Right lobe of liver (tissue), 6 donors: ENCODE measurements around the gene KLHL22. TPM values are rescaled to one million over a fixed set of nuclear protein-coding genes. Genes with fewer than 3 reads are reported as not detected.

Source experiments
- ATAC-seq, 4 donors: fragments of 200-7000 bp; cut with Tn5 transposase; one replicate each; pipeline ENCODE4 v1.9.1; 2020; ENCODE audit warnings: mild to moderate bottlenecking in 4 of 4, moderate library complexity in 4 of 4
- DNase-seq, 3 donors: peaks; one replicate each; pipeline ENCODE4 v3.0.0-alpha.2; 2020
- H3K27ac ChIP-seq, 3 donors: fragments of 200-600 bp; one replicate each; pipeline ENCODE4 v1.8.0; 2022
- H3K27me3 ChIP-seq, 2 donors: fragments of 200-600 bp; one replicate each; pipeline ENCODE4 v1.8.0; 2022
- H3K36me3 ChIP-seq, 4 donors: fragments of 200-600 bp; sonication (generic) in 1 of 4; one replicate each; pipeline versions ENCODE4 v1.5.1 to v1.8.0; 2017 to 2022; ENCODE audit warnings: control low read depth in 1 of 4
- H3K4me1 ChIP-seq, 4 donors: fragments of 200-600 bp; sonication (generic) in 1 of 4; one replicate each; pipeline versions ENCODE4 v1.5.1 to v1.8.0; 2017 to 2022; ENCODE audit warnings: control low read depth in 1 of 4
- H3K4me3 ChIP-seq, 3 donors: fragments of 200-600 bp; one replicate each; pipeline ENCODE4 v1.8.0; 2022
- H3K9me3 ChIP-seq, 4 donors: fragments of 200-600 bp; sonication (generic) in 1 of 4; one replicate each; pipeline versions ENCODE4 v1.5.1 to v1.8.0; 2017 to 2022; ENCODE audit warnings: control low read depth in 1 of 4
- CTCF ChIP-seq, 4 donors: fragments of 200-600 bp in 3 of 4; fragments of 450-650 bp in 1 of 4; IDR thresholded peaks; one replicate each; pipeline versions ENCODE4 v1.5.1 to v1.8.0; 2016 to 2022; ENCODE audit warnings: antibody characterized with exemption in 4 of 4, mild to moderate bottlenecking in 2 of 4
- POLR2A ChIP-seq: fragments of 450-650 bp; IDR thresholded peaks from one replicate; pipeline ENCODE4 v1.6.1; 2017; ENCODE audit warnings: antibody characterized with exemption, mild to moderate bottlenecking
- WGBS: methylation state at CpG from one replicate; pipeline ENCODE4 v1.1.6; 2018; ENCODE audit warnings: low coverage, low lambda C conversion rate; ENCODE audit not compliant: insufficient coverage; ENCODE audit errors: missing lambda C conversion rate; 5-methylcytosine and 5-hydroxymethylcytosine counted together
- intact Hi-C, 2 donors: fragments of 100-400 bp; cut with DNase I; formaldehyde crosslinking; loops; one replicate each; pipeline versions ENCODE4 v1.11.2 to v1.14.1; 2022
- total RNA-seq, 6 experiments: library from RNA; depleted of rRNA in 2 of 6; stranded (reverse); fragments of >200 nt in 2 of 6; fragmentation: NEBNext Ultra II Directional in 3 of 6; extraction: Animal tissue kit (Norgen Biotek cat#: 25700) in 3 of 6; gene quantifications; one replicate each; pipeline versions ENCODE4 v1.1.0 to v1.2.4, GENCODE V29; 2016 to 2023
- donor health status: DM: no; HTN: yes; CAD: no.
- donor health status: DM: no; HTN: no; CAD: no.
- donor health status: DM: no; HTN: no; CAD: no.
- donor health status: DM: no; HTN: yes; CAD: no.
- donor health status: DM: no; HTN: yes; CAD: no.

KLHL22 gene
- total RNA-seq, 6 experiments from 2014 or later: 9.0 to 14.2 (median 10.2) TPM

- no peak overlapping the region for H3K27ac ChIP-seq
- WGBS: 57% methylated on average over 8 of the region's 50 CpGs
- intact Hi-C loops: no loop called here
- TF ChIP-seq CTCF (IDR thresholded peaks at IDR 0.05) (no peak), POLR2A (no peak)
- no peaks in the 10 kb centered on the region for H3K36me3 ChIP-seq
- DNase-seq (no peak), ATAC-seq (no peak)
- peaks cover 0 to 12% of the 10 kb centered on the region in 2 donors for H3K27me3 ChIP-seq
- H3K9me3 ChIP-seq: no peaks in the 10 kb centered on the region
- H3K4me3 ChIP-seq: no peak overlapping the region
- peaks cover 0 to 27% (median 0%) of the 10 kb centered on the region in 4 donors for H3K4me1 ChIP-seq
Observed at GRCh38 chr22:20431511-20432192, 63.9 kb downstream of the KLHL22 start.

GRCh38 chr22:20430720-20431510 is 64.7 kb downstream of the KLHL22 start:
- TF ChIP-seq POLR2A (no peak), CTCF (IDR thresholded peaks at IDR 0.05) (peak in 3 of 4 donors; percentile 29 to 38 (median 33))
- intact Hi-C loops: no loop called here
- no peaks in the 10 kb centered on the region for H3K9me3 ChIP-seq
- peaks cover 0 to 6% of the 10 kb centered on the region in 2 donors for H3K27me3 ChIP-seq
- H3K4me1 ChIP-seq: peaks cover 0 to 24% (median 0%) of the 10 kb centered on the region in 4 donors
- WGBS: no CpG with 5 or more reads among the region's 94 CpGs
- peak; percentile 71 to 81 (median 74) for ATAC-seq
- no peaks in the 10 kb centered on the region for H3K36me3 ChIP-seq
- peak in 1 of 3 donors; percentile 67 for DNase-seq
- no peak overlapping the region for H3K27ac ChIP-seq
- peak overlapping the region in 1 of 3 donors; percentile 2 for H3K4me3 ChIP-seq

- WGBS: 16% methylated on average over 9 of the region's 37 CpGs
- H3K27me3 ChIP-seq: peaks cover 0 to 6% of the 10 kb centered on the region in 2 donors
- DNase-seq: no peak
- no peak overlapping the region for H3K27ac ChIP-seq
- peaks cover 0 to 25% (median 0%) of the 10 kb centered on the region in 4 donors for H3K4me1 ChIP-seq
- H3K9me3 ChIP-seq: no peaks in the 10 kb centered on the region
- intact Hi-C loops: no loop called here
- H3K36me3 ChIP-seq: no peaks in the 10 kb centered on the region
- peak overlapping the region in 1 of 3 donors; percentile 2 for H3K4me3 ChIP-seq
- TF ChIP-seq POLR2A: no peak
- ATAC-seq: no peak
Observed at GRCh38 chr22:20430101-20430719, 65.4 kb downstream of the KLHL22 start.

GRCh38 chr22:20429254-20430100 is 66.1 kb downstream of the KLHL22 start:
- H3K4me1 ChIP-seq: peaks cover 0 to 25% (median 0%) of the 10 kb centered on the region in 4 donors
- H3K27me3 ChIP-seq: peaks cover 0 to 6% of the 10 kb centered on the region in 2 donors
- ATAC-seq (peak; percentile 51 to 76 (median 69)), DNase-seq (peak in 2 of 3 donors; percentile 70 to 71)
- no peaks in the 10 kb centered on the region for H3K36me3 ChIP-seq
- WGBS: 10% methylated on average over 8 of the region's 75 CpGs
- peak overlapping the region in 2 of 3 donors; percentile 23 to 43 for H3K4me3 ChIP-seq
- no peaks in the 10 kb centered on the region for H3K9me3 ChIP-seq
- intact Hi-C loops: no loop called here
- no peak overlapping the region for H3K27ac ChIP-seq
- TF ChIP-seq POLR2A (no peak), CTCF (IDR thresholded peaks at IDR 0.05) (no peak)
